ENCODE results near the gene RAP1GDS1. TPM values are rescaled to one million over a fixed set of nuclear protein-coding genes. Genes with fewer than 3 reads are reported as not detected.

RAP1GDS1 gene
- total and polyA plus RNA-seq, 2 of the 13 experiments (the other 11 are each of a cell fraction or from before 2014, with no cell fraction given) = 19.3 to 42.5 TPM

GRCh38 chr4:98261405-98262291, 464 bp downstream of the RAP1GDS1 start (continued):
- TF ChIP-seq FOSL2 (CRISPR knock-in tag; IDR thresholded peaks at IDR 0.05) (no peak), IRF2 (CRISPR knock-in tag; IDR thresholded peaks at IDR 0.05) (no peak), GLI4 (CRISPR knock-in tag; IDR thresholded peaks at IDR 0.05; ENCODE audit: borderline replicate concordance) (no peak), ZNF124 (CRISPR knock-in tag; IDR thresholded peaks at IDR 0.05) (no peak), ZNF879 (CRISPR knock-in tag; IDR thresholded peaks at IDR 0.05) (no peak), ZNF891 (CRISPR knock-in tag; IDR thresholded peaks at IDR 0.05) (no peak), RNF219 (CRISPR knock-in tag; IDR thresholded peaks at IDR 0.05) (no peak; the same call in 1 of the 2 replicates), ZNF674 (CRISPR knock-in tag; IDR thresholded peaks at IDR 0.05; ENCODE audit: low read depth) (no peak), ZNF260 (CRISPR knock-in tag; IDR thresholded peaks at IDR 0.05; ENCODE audit: borderline replicate concordance, low read depth) (no peak), KAT2B (IDR thresholded peaks at IDR 0.05; ENCODE audit: borderline replicate concordance, low read depth, low read length) (no peak), ZNF784 (CRISPR knock-in tag; IDR thresholded peaks at IDR 0.05; ENCODE audit: borderline replicate concordance) (no peak), ZNF841 (CRISPR knock-in tag; IDR thresholded peaks at IDR 0.05; ENCODE audit: borderline replicate concordance) (no peak), GPN1 (CRISPR knock-in tag; IDR thresholded peaks at IDR 0.05; ENCODE audit: borderline replicate concordance) (no peak), PCBP2 (optimal IDR thresholded peaks at IDR 0.05; ENCODE audit: low read depth, low read length, poor library complexity, severe bottlenecking) (no peak), ZNF775 (CRISPR knock-in tag; IDR thresholded peaks at IDR 0.05; ENCODE audit: borderline replicate concordance) (no peak), KLF11 (CRISPR knock-in tag; IDR thresholded peaks at IDR 0.05) (no peak), TOE1 (CRISPR knock-in tag; IDR thresholded peaks at IDR 0.05) (no peak), ZC3H4 (CRISPR knock-in tag; IDR thresholded peaks at IDR 0.05; ENCODE audit: borderline replicate concordance) (no peak), RBM22 (optimal IDR thresholded peaks at IDR 0.05; ENCODE audit: low read length) (no peak), ZNF317 (CRISPR knock-in tag; IDR thresholded peaks at IDR 0.05) (0 out of 2 replicates have a peak, but pooled peaks have one; percentile 69), MNT (IDR thresholded peaks at IDR 0.05) (no peak), PBX3 (CRISPR knock-in tag; IDR thresholded peaks at IDR 0.05; ENCODE audit: borderline replicate concordance) (no peak), ZNF207 (IDR thresholded peaks at IDR 0.05; ENCODE audit: borderline replicate concordance) (no peak)

All from HepG2 (cell line).